Forelimb muscle (tissue), 1 donor: Measurements from ENCODE around the gene ZNF552. TPM values are rescaled to one million over a fixed set of nuclear protein-coding genes. Genes with fewer than 3 reads are reported as not detected.
A peak's percentile ranks its signal among the peaks of the same experiment; 100 is the strongest.
"Not testable (repeated sequence)": the region's sequence is repeated elsewhere in the genome, so short reads cannot be mapped to it uniquely, and the experiment has no call there.

Source experiments
- DNase-seq: peaks from one replicate; pipeline ENCODE4 v3.0.0-alpha.2; 2013; ENCODE audit warnings: low read depth
- polyA plus RNA-seq: library from polyadenylated mRNA; unstranded; fragments of 120-200 nt; gene quantifications from one replicate; pipeline ENCODE4 v1.2.1, GENCODE V29; 2013; ENCODE audit not compliant: insufficient read length

Gene ZNF552
- polyA plus RNA-seq, 1 donor, result 5.4 TPM

- peak; percentile 89 for DNase-seq
Observed at GRCh38 chr19:57819475-57820148, 4.9 kb upstream of the ZNF552 start.

- no peak for DNase-seq
Observed at GRCh38 chr19:57818378-57818777, 3.7 kb upstream of the ZNF552 start.

GRCh38 chr19:57817976-57818375 is 3.3 kb upstream of the ZNF552 start:
- DNase-seq, result no peak

- DNase-seq, result no peak
Observed at GRCh38 chr19:57816652-57817051, 1.9 kb upstream of the ZNF552 start.

- DNase-seq, result no peak
Observed at GRCh38 chr19:57815247-57816075, 748 bp upstream of the ZNF552 start.

GRCh38 chr19:57813919-57814504 is 701 bp downstream of the ZNF552 start:
- DNase-seq, result no peak

- DNase-seq, result not testable (repeated sequence)
Observed at GRCh38 chr19:57812975-57813820, 1.5 kb downstream of the ZNF552 start.

GRCh38 chr19:57812226-57812625 is 2.5 kb downstream of the ZNF552 start:
- no peak for DNase-seq

- not testable (repeated sequence) for DNase-seq
Observed at GRCh38 chr19:57810410-57811295, 4.1 kb downstream of the ZNF552 start.

- DNase-seq, result no peak
Observed at GRCh38 chr19:57807541-57807940, 7.2 kb downstream of the ZNF552 start.

- DNase-seq, result no peak
Observed at GRCh38 chr19:57803594-57804325, 11.0 kb downstream of the ZNF552 start.

GRCh38 chr19:57803265-57803593 is 11.5 kb downstream of the ZNF552 start:
- no peak for DNase-seq

GRCh38 chr19:57802269-57802668 is 12.4 kb downstream of the ZNF552 start:
- no peak for DNase-seq

- no peak for DNase-seq
Observed at GRCh38 chr19:57800696-57801095, 14.0 kb downstream of the ZNF552 start.

GRCh38 chr19:57796580-57796979 is 18.1 kb downstream of the ZNF552 start:
- not testable (repeated sequence) for DNase-seq

GRCh38 chr19:57789288-57789687 is 25.4 kb downstream of the ZNF552 start:
- no peak for DNase-seq

GRCh38 chr19:57788114-57788692 is 26.5 kb downstream of the ZNF552 start:
- no peak for DNase-seq

- DNase-seq, result no peak
Observed at GRCh38 chr19:57786906-57787305, 27.8 kb downstream of the ZNF552 start.

- no peak for DNase-seq
Observed at GRCh38 chr19:57786286-57786685, 28.4 kb downstream of the ZNF552 start.
